ENCODE results near the gene UTP14C. TPM values are rescaled to one million over a fixed set of nuclear protein-coding genes. Genes with fewer than 3 reads are reported as not detected.

UTP14C gene
- total RNA-seq, 2 donors from 2014 or later: 13.1 to 15.0 TPM

DNA sequence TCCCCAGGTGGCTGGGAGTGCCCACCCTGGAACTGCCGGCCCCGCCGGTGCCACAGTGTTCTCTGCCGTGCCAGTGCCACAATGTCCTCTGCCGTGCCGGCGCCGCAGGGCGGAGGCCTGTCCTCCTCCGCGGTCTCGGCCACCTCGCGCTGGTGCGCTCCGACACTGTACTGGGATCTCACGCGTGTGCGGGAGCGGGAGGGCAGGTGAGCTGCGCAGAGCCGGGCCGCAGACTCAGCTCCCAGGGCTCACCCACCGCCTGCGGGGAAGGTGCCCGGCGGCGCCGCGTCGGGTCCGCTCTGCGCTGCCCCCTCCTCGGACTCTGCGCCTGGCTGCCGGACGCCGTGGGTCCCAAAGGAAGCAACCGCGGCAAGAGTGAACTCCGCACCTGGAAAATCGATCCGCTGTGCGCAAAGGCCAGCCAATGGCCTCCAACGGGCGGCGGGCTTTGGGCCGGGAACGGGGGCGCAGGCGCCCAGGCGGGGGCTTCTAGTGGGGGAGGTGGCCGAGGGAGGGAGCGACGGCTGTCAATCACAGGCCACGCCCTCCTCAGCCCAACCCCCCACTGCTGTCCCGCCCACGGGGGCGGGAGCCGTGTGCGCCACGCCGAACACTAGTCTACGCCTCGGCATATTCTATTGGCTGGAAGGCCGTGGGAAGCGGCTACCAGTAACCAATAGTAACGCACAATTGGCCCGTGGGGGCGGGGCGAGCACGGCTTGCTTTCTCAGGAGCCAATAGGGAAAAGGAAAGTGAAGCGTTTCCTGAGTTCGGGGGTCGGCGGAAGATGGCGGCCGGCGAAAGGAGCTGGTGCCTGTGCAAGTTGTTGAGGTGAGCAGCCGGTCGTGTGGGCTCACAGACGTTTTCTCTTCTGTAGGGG, 12.6 kb upstream of the UTP14C start, which contains the start of gene ALG11:
TSS of gene ALG11 (plus strand) at position 767 of the 880 bp plus-strand sequence. CDS start at position 788, 21 bp downstream.
- peak within 1 kb of the TSS; percentile 81 to 89 for H3K27ac ChIP-seq
- no peaks in the 10 kb centered on the region for H3K9me3 ChIP-seq
- DNase-seq (ENCODE audit: low spot score): peak; percentile 100
- peak within 1 kb of the TSS; percentile 81 to 90 for H3K4me3 ChIP-seq
- peaks cover 0 to 22% of the 10 kb centered on the region in 2 donors for H3K4me1 ChIP-seq
- H3K36me3 ChIP-seq: no peaks in the 10 kb centered on the region
- TF ChIP-seq, protein P1, sequence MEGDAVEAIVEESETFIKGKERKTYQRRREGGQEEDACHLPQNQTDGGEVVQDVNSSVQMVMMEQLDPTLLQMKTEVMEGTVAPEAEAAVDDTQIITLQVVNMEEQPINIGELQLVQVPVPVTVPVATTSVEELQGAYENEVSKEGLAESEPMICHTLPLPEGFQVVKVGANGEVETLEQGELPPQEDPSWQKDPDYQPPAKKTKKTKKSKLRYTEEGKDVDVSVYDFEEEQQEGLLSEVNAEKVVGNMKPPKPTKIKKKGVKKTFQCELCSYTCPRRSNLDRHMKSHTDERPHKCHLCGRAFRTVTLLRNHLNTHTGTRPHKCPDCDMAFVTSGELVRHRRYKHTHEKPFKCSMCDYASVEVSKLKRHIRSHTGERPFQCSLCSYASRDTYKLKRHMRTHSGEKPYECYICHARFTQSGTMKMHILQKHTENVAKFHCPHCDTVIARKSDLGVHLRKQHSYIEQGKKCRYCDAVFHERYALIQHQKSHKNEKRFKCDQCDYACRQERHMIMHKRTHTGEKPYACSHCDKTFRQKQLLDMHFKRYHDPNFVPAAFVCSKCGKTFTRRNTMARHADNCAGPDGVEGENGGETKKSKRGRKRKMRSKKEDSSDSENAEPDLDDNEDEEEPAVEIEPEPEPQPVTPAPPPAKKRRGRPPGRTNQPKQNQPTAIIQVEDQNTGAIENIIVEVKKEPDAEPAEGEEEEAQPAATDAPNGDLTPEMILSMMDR (IDR thresholded peaks at IDR 0.05): no peak
- H3K27me3 ChIP-seq: no peaks in the 10 kb centered on the region

DNA sequence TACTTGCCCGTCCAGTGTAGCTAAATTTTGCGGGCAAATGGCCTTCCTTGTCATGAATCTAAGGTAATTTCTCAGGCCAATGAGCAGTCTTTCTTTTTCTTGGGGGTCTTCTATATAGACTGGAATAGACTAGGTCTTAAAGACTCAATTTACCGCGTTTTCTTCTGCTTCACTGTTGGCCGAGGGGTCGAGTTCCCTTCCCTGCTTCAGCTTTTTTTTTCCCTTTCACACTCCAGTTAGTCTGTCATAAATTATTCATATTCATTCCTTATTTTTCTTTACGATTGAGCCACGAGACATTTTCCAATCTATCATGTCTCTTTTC, 12.0 kb upstream of the UTP14C start:
- Histone ChIP-seq H3K27me3 (no peaks in the 10 kb centered on the region), H3K4me3 (peak overlapping the region; percentile 81 to 90), H3K4me1 (peaks cover 0 to 22% of the 10 kb centered on the region in 2 donors), H3K27ac (peak overlapping the region; percentile 44 to 61), H3K9me3 (no peaks in the 10 kb centered on the region), H3K36me3 (no peaks in the 10 kb centered on the region)
- TF ChIP-seq, protein P1 (IDR thresholded peaks at IDR 0.05): no peak
- DNase-seq (ENCODE audit: low spot score): no peak

DNA sequence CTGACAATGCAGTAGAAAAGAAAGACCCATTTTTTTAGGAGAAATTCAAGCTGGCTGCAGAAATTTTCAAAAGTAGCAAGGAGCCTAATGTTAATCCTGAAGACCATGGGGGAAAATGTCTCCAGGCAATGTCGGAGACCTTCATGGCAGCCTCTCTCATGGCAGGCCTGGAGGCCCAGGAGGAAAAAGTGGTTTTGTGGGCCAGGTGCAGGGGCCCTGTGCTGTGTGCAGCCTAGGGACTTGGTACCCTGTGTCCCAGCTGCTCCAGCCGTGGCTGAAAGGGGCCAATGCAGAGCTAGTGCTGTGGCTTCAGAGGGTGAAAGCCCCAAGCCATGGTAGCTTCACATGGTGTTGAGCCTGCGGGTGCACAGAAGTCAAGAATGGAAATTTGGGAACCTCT, 8.2 kb upstream of the UTP14C start:
- Histone ChIP-seq H3K27me3 (no peaks in the 10 kb centered on the region), H3K4me1 (peaks cover 0 to 11% of the 10 kb centered on the region in 2 donors), H3K9me3 (no peaks in the 10 kb centered on the region), H3K4me3 (no peak overlapping the region), H3K36me3 (peaks cover 16% of the 10 kb centered on the region), H3K27ac (no peak overlapping the region)
- DNase-seq (ENCODE audit: low spot score): no peak
- TF ChIP-seq, protein P1 (IDR thresholded peaks at IDR 0.05): no peak

DNA sequence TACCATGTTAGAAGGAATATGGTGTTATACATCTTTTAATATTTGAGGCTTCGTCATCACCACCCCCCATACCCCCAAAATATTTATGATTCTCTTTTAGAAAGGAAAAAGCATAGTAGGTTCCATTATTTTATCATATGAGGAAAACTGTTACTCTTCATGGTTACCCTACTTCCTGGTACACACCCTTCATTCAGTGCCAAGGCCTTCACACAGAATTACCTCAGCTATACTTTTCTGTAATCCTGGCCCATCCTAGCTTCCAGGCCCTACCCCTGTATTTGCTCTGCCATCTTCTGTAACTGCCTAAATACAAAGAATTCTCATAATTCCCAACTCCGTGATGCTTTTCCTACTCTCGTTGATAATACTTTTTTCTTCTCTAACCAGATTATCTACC, 4.3 kb upstream of the UTP14C start:
- Histone ChIP-seq H3K27me3 (no peaks in the 10 kb centered on the region), H3K9me3 (no peaks in the 10 kb centered on the region), H3K4me3 (no peak overlapping the region), H3K4me1 (no peaks in the 10 kb centered on the region), H3K27ac (no peak overlapping the region), H3K36me3 (peaks cover 16% of the 10 kb centered on the region)
- DNase-seq (ENCODE audit: low spot score): no peak
- TF ChIP-seq, protein P1 (IDR thresholded peaks at IDR 0.05): no peak

DNA sequence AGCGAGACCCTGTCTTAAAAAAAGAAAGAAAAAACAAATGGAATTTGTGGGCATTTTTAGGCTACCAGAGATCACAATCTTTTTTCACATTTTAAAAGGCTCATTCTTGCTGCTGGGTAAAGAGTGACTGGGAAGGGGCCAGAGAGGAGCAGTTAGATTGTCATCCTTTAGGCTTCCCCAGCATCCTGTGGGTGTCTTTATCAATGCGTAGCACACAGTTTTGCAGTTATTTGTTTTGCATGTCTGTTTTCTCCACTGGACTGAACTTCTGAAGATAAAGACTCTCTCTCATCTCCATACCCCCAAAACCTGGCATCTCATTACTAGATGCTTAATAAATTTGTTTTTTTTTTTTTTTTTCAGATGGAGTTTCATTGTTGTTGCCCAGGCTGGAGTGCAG, 2.1 kb upstream of the UTP14C start:
- Histone ChIP-seq H3K9me3 (no peaks in the 10 kb centered on the region), H3K27ac (no peak overlapping the region), H3K4me3 (no peak overlapping the region), H3K4me1 (no peaks in the 10 kb centered on the region), H3K27me3 (no peaks in the 10 kb centered on the region), H3K36me3 (peaks cover 16% of the 10 kb centered on the region)
- TF ChIP-seq, protein P1 (IDR thresholded peaks at IDR 0.05): no peak
- no peak for DNase-seq (ENCODE audit: low spot score)

Data from right atrium auricular region (tissue), 2 donors.